Right atrium auricular region (tissue), 2 donors: Measurements from ENCODE around the gene SH3BGRL. TPM values are rescaled to one million over a fixed set of nuclear protein-coding genes. Genes with fewer than 3 reads are reported as not detected.

ENCODE experiments used
- DNase-seq: peaks from one replicate; pipeline ENCODE4 v3.0.0-alpha.2; 2019; ENCODE audit warnings: low spot score
- H3K27ac ChIP-seq, 2 donors: fragments of 200-600 bp; sonication (generic); 1 replicate in 1 of 2; 2 replicates in 1 of 2; pipeline ENCODE4 v1.5.1; 2016 to 2019
- H3K27me3 ChIP-seq, 2 donors: fragments of 200-600 bp; sonication (generic); one replicate each; pipeline versions ENCODE4 v1.5.1 to v1.6.0; 2017 to 2019
- H3K36me3 ChIP-seq: fragments of 200-600 bp; sonication (generic); one replicate; pipeline ENCODE4 v1.5.1; 2016
- H3K4me1 ChIP-seq, 2 donors: fragments of 200-600 bp; sonication (generic); one replicate each; pipeline versions ENCODE4 v1.5.1 to v1.6.0; 2017 to 2019
- H3K4me3 ChIP-seq, 2 donors: fragments of 200-600 bp; sonication (generic); 1 replicate in 1 of 2; 2 replicates in 1 of 2; pipeline ENCODE4 v1.5.1; 2017 to 2019; ENCODE audit warnings: mild to moderate bottlenecking in 1 of 2, moderate library complexity in 1 of 2
- H3K9me3 ChIP-seq, 2 donors: fragments of 200-600 bp; sonication (generic); one replicate each; pipeline ENCODE4 v1.5.1; 2019
- CTCF ChIP-seq, 2 donors: fragments of 200-600 bp; sonication (generic); IDR thresholded peaks; one replicate each; pipeline ENCODE4 v1.5.1; 2019; ENCODE audit warnings: antibody characterized with exemption in 2 of 2
- total RNA-seq, 2 donors: library from RNA; depleted of rRNA; stranded (reverse); fragments of >200 nt; gene quantifications; one replicate each; pipeline ENCODE4 v1.1.0, GENCODE V29; 2016

SH3BGRL gene
- total RNA-seq, 2 donors from 2014 or later = 57.5 to 62.0 TPM

GRCh38 chrX:81201071-81201470 lies 831 bp upstream of the SH3BGRL start:
- H3K4me1 ChIP-seq = no peaks in the 10 kb centered on the region
- H3K36me3 ChIP-seq = no peaks in the 10 kb centered on the region
- peak overlapping the region; percentile 64 to 78 for H3K27ac ChIP-seq
- DNase-seq = no peak
- H3K9me3 ChIP-seq = no peaks in the 10 kb centered on the region
- TF ChIP-seq CTCF (IDR thresholded peaks at IDR 0.05) = no peak
- no peaks in the 10 kb centered on the region for H3K27me3 ChIP-seq
- H3K4me3 ChIP-seq = peak overlapping the region; percentile 52 to 58

DNA sequence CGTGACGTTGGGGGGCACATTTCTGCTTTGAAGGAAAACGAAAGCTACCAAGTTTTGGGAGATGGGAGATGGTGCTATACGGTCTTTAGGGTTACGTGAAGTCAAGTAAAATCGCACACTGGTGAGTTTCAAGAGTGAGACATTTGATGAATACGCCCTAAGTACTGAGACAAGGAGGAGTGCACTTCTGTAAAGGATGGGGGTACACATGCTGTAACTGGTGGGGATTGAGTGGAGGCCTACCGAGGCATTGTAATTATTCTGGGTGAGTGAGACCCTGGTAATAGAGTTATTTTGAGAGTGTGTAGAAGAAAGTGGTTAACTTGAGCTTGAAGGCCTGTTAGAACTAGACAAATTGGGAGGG lies 536 bp downstream of the SH3BGRL start:
- Histone ChIP-seq H3K4me3 (peak overlapping the region; percentile 52 to 58), H3K4me1 (no peaks in the 10 kb centered on the region), H3K27ac (peak overlapping the region; percentile 64 to 78), H3K27me3 (no peaks in the 10 kb centered on the region), H3K9me3 (no peaks in the 10 kb centered on the region), H3K36me3 (no peaks in the 10 kb centered on the region)
- DNase-seq = no peak
- TF ChIP-seq CTCF (IDR thresholded peaks at IDR 0.05) = no peak

GRCh38 chrX:81202943-81203342 lies 1.0 kb downstream of the SH3BGRL start:
- Histone ChIP-seq H3K9me3 (no peaks in the 10 kb centered on the region), H3K27ac (peak overlapping the region; percentile 64 to 78), H3K36me3 (no peaks in the 10 kb centered on the region), H3K4me1 (no peaks in the 10 kb centered on the region), H3K27me3 (no peaks in the 10 kb centered on the region), H3K4me3 (peak overlapping the region; percentile 52 to 58)
- no peak for TF ChIP-seq CTCF (IDR thresholded peaks at IDR 0.05)
- no peak for DNase-seq

DNA sequence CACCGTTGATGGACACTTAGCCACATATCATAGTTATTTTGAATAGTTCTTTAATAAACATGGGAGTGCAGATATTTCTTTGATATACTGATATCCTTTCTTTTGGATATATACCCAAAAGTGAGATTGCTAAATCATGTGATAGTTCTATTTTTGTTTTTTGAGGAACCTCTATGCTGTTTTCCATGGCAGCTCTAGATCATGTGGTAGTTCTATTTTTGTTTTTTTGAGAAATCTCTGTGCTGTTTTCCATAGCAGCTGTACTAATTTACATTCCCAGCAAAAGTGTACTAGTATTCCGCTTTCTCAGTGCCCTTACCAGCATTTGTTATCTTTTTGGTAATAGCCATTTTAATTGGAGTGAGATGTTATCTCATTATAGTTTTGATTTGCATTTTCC lies 3.6 kb downstream of the SH3BGRL start:
- H3K4me3 ChIP-seq = no peak overlapping the region
- H3K36me3 ChIP-seq = no peaks in the 10 kb centered on the region
- no peak overlapping the region for H3K27ac ChIP-seq
- no peak for DNase-seq
- no peaks in the 10 kb centered on the region for H3K27me3 ChIP-seq
- H3K4me1 ChIP-seq = no peaks in the 10 kb centered on the region
- no peaks in the 10 kb centered on the region for H3K9me3 ChIP-seq
- no peak for TF ChIP-seq CTCF (IDR thresholded peaks at IDR 0.05)

DNA sequence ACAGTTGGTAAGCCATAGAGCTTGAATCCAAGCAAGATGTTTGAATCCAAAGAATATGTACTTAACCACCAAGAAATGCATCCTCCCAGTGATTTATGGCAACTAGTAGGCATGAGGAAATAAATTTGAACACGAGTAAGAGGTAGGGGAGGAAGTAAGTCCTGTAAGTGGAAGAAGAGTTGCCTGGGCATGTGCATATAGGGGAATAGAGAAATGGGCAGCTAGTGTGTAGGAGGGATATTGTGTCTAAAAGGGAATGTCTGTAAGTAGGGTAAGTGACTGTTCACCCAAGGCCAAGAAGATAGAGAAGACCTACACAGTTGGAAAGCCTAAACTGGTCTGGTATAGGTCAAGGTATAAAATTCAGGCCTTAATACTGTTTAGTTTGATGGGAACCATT lies 4.6 kb downstream of the SH3BGRL start:
- no peak overlapping the region for H3K4me3 ChIP-seq
- H3K27ac ChIP-seq = no peak overlapping the region
- DNase-seq = no peak
- no peak for TF ChIP-seq CTCF (IDR thresholded peaks at IDR 0.05)
- no peaks in the 10 kb centered on the region for H3K27me3 ChIP-seq
- no peaks in the 10 kb centered on the region for H3K4me1 ChIP-seq
- H3K36me3 ChIP-seq = no peaks in the 10 kb centered on the region
- no peaks in the 10 kb centered on the region for H3K9me3 ChIP-seq

- Histone ChIP-seq H3K27ac (no peak overlapping the region), H3K27me3 (no peaks in the 10 kb centered on the region), H3K4me3 (no peak overlapping the region)
Measured at GRCh38 chrX:81208916-81209315, 7.0 kb downstream of the SH3BGRL start.

More at GRCh38 chrX:81208916-81209315, 7.0 kb downstream of the SH3BGRL start:
- Histone ChIP-seq H3K4me1 (no peaks in the 10 kb centered on the region), H3K9me3 (no peaks in the 10 kb centered on the region), H3K36me3 (no peaks in the 10 kb centered on the region)
- DNase-seq = no peak
- no peak for TF ChIP-seq CTCF (IDR thresholded peaks at IDR 0.05)
